ENCODE data around the gene SLC10A1. TPM values are rescaled to one million over a fixed set of nuclear protein-coding genes. Genes with fewer than 3 reads are reported as not detected.

Gene SLC10A1
- total RNA-seq (not detected), polyA plus RNA-seq (not detected)
- long read RNA-seq, donor 1: 0 reads
- long read RNA-seq, donor 2: 0 reads
- long read RNA-seq, donor 3: 0 reads
- long read RNA-seq, donor 4: 0 reads
- long read RNA-seq, donor 5: 0 reads
- long read RNA-seq, donor 6: 0 reads
- long read RNA-seq, donor 7: 0 reads
- long read RNA-seq, donor 8: 0 reads
- long read RNA-seq, donor 9: 0 reads
- long read RNA-seq, donor 10: 0 reads

DNA sequence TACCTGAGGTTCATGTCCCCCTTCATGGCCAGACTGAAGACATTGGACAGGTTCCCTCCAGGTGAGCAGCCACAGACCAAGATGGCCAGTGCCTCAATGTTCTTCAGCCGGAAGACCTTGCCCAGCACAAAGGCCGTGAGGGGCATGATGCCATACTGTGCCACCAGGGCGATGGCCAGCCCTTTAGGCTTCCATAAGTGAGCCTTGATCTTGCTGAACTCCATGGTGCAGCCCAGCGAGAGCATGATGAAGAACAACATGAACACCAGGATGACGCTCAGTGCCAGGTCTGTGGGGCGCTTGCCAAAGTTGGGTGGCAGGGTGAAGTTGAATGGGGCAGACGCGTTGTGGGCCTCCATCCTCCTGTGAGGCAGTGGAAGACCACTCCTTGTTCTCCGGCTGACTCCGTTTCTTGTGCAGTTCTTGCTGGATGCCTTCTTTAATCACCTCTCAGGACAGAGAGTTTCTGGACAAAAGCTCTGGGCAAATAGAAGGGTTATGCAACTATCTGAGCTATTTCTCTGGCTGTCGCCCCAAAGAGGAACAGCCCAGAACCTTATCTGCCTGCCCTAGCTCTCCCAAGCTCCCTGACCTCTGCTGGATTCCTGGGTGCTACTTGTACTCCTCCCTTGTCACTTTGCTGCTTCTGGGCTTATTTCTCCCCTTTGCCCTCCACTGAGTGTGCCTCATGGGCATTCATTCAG lies at the start of gene SLC10A1:
Gene SLC10A1 (minus strand): TSS at position 445 of the 704 bp plus-strand sequence. CDS start 86 bp downstream, at position 359.
- Histone ChIP-seq H3K36me3 (no peaks in the 10 kb centered on the region), H3K27me3 (no peaks in the 10 kb centered on the region), H3K27ac (peak within 1 kb of the TSS in 3 of 5 donors; percentile 21 to 59 (median 49)), H3K4me3 (no peak within 1 kb of the TSS), H3K9me3 (no peaks in the 10 kb centered on the region), H3K4me1 (peaks cover 0 to 16% (median 3%) of the 10 kb centered on the region in 4 donors)
- intact Hi-C loops (cut with DNase I; ENCODE audit: low total_unique reads): no loop called here
- DNase-seq: no peak
- 83 to 90% (median 90%) methylated on average over 11 of the region's 11 CpGs for WGBS, 5 donors
- TF ChIP-seq EP300 (IDR thresholded peaks at IDR 0.05): no peak
- no peak for TF ChIP-seq POLR2A (IDR thresholded peaks at IDR 0.05)
- no peak for TF ChIP-seq POLR2AphosphoS5 (IDR thresholded peaks at IDR 0.05)
- TF ChIP-seq, protein P1, sequence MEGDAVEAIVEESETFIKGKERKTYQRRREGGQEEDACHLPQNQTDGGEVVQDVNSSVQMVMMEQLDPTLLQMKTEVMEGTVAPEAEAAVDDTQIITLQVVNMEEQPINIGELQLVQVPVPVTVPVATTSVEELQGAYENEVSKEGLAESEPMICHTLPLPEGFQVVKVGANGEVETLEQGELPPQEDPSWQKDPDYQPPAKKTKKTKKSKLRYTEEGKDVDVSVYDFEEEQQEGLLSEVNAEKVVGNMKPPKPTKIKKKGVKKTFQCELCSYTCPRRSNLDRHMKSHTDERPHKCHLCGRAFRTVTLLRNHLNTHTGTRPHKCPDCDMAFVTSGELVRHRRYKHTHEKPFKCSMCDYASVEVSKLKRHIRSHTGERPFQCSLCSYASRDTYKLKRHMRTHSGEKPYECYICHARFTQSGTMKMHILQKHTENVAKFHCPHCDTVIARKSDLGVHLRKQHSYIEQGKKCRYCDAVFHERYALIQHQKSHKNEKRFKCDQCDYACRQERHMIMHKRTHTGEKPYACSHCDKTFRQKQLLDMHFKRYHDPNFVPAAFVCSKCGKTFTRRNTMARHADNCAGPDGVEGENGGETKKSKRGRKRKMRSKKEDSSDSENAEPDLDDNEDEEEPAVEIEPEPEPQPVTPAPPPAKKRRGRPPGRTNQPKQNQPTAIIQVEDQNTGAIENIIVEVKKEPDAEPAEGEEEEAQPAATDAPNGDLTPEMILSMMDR (IDR thresholded peaks at IDR 0.05): no peak

DNA sequence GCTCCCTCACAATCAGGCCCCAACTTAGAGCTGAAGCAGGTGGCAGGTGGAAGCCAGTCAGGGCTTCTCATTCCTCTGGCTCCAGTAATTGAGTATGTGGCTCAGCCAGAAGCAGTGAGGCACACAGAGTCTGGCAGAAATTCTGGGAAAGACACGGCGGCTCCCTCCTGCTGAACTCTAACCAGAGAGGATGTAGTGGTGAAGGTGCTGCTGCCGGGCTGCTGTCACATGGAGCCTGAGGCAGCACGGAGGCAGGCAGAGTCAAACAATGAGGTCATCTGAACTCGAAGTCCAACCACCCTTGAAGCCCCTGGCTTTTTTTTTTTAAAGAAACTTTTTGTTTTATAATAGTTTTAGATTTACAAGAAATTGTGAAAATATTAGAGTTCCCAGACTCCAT lies 48.7 kb upstream of the SLC10A1 start:
- H3K9me3 ChIP-seq: no peaks in the 10 kb centered on the region
- intact Hi-C loops (cut with DNase I; ENCODE audit: low total_unique reads): no loop called here
- peak in 1 of 2 donors; percentile 49 for DNase-seq
- H3K4me3 ChIP-seq: no peak overlapping the region
- no peaks in the 10 kb centered on the region for H3K4me1 ChIP-seq
- H3K36me3 ChIP-seq: no peaks in the 10 kb centered on the region
- no peak overlapping the region for H3K27ac ChIP-seq
- TF ChIP-seq POLR2A (IDR thresholded peaks at IDR 0.05): no peak
- no peak for TF ChIP-seq EP300 (IDR thresholded peaks at IDR 0.05)
- no peak for TF ChIP-seq POLR2AphosphoS5 (IDR thresholded peaks at IDR 0.05)
- TF ChIP-seq, protein P1 (IDR thresholded peaks at IDR 0.05): no peak
- WGBS, 5 donors: 18 to 39% (median 26%) methylated on average over 5 of the region's 5 CpGs
- peaks cover 0 to 64% (median 0%) of the 10 kb centered on the region in 3 donors for H3K27me3 ChIP-seq

DNA sequence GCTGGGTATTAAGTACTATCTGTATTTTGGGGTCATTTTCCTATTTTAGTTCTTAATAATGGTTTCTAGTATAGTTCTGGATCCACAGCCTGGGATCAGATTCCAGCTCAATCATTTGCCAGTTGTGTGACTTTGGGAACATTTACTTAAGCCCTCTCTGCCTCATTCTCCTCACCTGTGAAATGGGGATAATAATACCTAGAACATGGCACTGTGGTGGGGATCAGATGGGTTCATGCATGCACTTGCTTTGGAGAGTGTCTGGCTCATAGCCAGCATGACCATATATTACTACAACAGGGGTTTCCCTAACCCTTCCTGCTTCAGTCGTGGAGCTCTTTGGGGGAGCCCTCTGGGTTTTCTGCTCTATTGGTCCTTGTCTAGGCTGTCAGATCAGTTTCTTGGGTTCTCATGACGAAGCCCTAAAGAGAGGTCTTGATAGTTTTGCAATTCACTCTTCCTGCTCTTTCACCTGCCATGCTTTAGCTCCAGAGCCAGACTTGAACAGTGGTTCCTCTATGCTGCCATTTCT lies 48.1 kb upstream of the SLC10A1 start:
- Histone ChIP-seq H3K27ac (no peak overlapping the region), H3K4me3 (no peak overlapping the region), H3K9me3 (no peaks in the 10 kb centered on the region), H3K36me3 (no peaks in the 10 kb centered on the region), H3K4me1 (no peaks in the 10 kb centered on the region), H3K27me3 (peaks cover 0 to 66% (median 0%) of the 10 kb centered on the region in 3 donors)
- DNase-seq: no peak
- intact Hi-C loops (cut with DNase I; ENCODE audit: low total_unique reads): no loop called here
- 56 to 79% (median 72%) methylated on average over 2 of the region's 2 CpGs for WGBS, 5 donors
- TF ChIP-seq, protein P1 (IDR thresholded peaks at IDR 0.05): no peak
- TF ChIP-seq POLR2AphosphoS5 (IDR thresholded peaks at IDR 0.05) (no peak), POLR2A (IDR thresholded peaks at IDR 0.05) (no peak), EP300 (IDR thresholded peaks at IDR 0.05) (no peak)

DNA sequence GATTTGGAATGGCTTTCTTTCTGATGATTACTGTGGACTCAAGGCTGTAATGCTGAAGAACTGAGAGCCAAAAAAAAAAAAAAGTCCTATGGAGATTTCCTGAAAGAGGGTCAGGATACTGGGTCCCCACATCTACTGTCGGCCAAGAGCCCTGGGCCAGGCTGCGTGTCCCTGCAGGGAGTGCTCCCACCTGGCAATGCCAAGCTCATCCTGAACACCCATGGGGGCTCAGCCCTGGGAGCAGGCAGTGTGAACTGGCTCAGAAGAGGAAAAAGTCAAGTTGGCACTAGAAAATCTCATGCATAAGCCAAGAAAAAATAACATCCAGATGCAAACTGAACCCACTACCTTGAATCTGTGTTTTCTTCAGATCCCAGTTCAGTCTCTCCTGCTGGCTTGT lies 47.1 kb upstream of the SLC10A1 start:
- no peaks in the 10 kb centered on the region for H3K36me3 ChIP-seq
- intact Hi-C loops (cut with DNase I; ENCODE audit: low total_unique reads): no loop called here
- no peaks in the 10 kb centered on the region for H3K4me1 ChIP-seq
- H3K27ac ChIP-seq: no peak overlapping the region
- H3K9me3 ChIP-seq: no peaks in the 10 kb centered on the region
- no peak for DNase-seq
- 92 to 100% (median 94%) methylated on average over 2 of the region's 2 CpGs for WGBS, 5 donors
- H3K4me3 ChIP-seq: no peak overlapping the region
- TF ChIP-seq EP300 (IDR thresholded peaks at IDR 0.05): no peak
- TF ChIP-seq POLR2AphosphoS5 (IDR thresholded peaks at IDR 0.05): no peak
- TF ChIP-seq, protein P1 (IDR thresholded peaks at IDR 0.05): no peak
- TF ChIP-seq POLR2A (IDR thresholded peaks at IDR 0.05): no peak
- H3K27me3 ChIP-seq: peaks cover 0 to 66% (median 0%) of the 10 kb centered on the region in 3 donors

Measured in stomach (tissue), 19 donors.